WERI-Rb-1 (cell line): Measurements from ENCODE around the gene UST.

Source experiments
- DNase-seq: peaks from one replicate; pipeline ENCODE4 v3.0.0-alpha.2; 2020
- H3K27ac ChIP-seq: fragments of 250-450 bp; sonication (Bioruptor Pico); 2 replicates; pipeline ENCODE4 v1.5.1; 2020; ENCODE audit warnings: mild to moderate bottlenecking, moderate library complexity
- H3K27me3 ChIP-seq: fragments of 250-450 bp; sonication (Bioruptor Pico); 2 replicates; pipeline ENCODE4 v1.5.1; 2021; ENCODE audit warnings: mild to moderate bottlenecking, low read depth, moderate library complexity; ENCODE audit not compliant: insufficient read depth, severe bottlenecking
- H3K36me3 ChIP-seq: fragments of 250-450 bp; sonication (Bioruptor Pico); 2 replicates; pipeline ENCODE4 v1.5.1; 2020; ENCODE audit warnings: mild to moderate bottlenecking, moderate library complexity
- H3K4me3 ChIP-seq: 2 replicates; pipeline ENCODE4 v1.5.1; 2011; ENCODE audit warnings: low read depth, mild to moderate bottlenecking, control low read depth, low read length
- H3K9me3 ChIP-seq: fragments of 250-450 bp; sonication (Bioruptor Pico); 2 replicates; pipeline ENCODE4 v1.5.1; 2021; ENCODE audit warnings: mild to moderate bottlenecking, moderate library complexity; ENCODE audit not compliant: severe bottlenecking
- TF ChIP-seq, protein P1 (sequence below): IDR thresholded peaks from 2 replicates; pipeline ENCODE4 v1.5.1; 2011; ENCODE audit warnings: low read depth, mild to moderate bottlenecking, control low read depth, inconsistent platforms, low read length

The UST gene

GRCh38 chr6:149052350-149053106 lies 305.7 kb downstream of the UST start:
- TF ChIP-seq, protein P1, sequence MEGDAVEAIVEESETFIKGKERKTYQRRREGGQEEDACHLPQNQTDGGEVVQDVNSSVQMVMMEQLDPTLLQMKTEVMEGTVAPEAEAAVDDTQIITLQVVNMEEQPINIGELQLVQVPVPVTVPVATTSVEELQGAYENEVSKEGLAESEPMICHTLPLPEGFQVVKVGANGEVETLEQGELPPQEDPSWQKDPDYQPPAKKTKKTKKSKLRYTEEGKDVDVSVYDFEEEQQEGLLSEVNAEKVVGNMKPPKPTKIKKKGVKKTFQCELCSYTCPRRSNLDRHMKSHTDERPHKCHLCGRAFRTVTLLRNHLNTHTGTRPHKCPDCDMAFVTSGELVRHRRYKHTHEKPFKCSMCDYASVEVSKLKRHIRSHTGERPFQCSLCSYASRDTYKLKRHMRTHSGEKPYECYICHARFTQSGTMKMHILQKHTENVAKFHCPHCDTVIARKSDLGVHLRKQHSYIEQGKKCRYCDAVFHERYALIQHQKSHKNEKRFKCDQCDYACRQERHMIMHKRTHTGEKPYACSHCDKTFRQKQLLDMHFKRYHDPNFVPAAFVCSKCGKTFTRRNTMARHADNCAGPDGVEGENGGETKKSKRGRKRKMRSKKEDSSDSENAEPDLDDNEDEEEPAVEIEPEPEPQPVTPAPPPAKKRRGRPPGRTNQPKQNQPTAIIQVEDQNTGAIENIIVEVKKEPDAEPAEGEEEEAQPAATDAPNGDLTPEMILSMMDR, result no peak
- H3K4me3 ChIP-seq, result no peak overlapping the region
- H3K9me3 ChIP-seq, result no peaks in the 10 kb centered on the region
- H3K36me3 ChIP-seq, result no peaks in the 10 kb centered on the region
- no peak overlapping the region for H3K27ac ChIP-seq
- no peak for DNase-seq
- no peaks in the 10 kb centered on the region for H3K27me3 ChIP-seq

DNA sequence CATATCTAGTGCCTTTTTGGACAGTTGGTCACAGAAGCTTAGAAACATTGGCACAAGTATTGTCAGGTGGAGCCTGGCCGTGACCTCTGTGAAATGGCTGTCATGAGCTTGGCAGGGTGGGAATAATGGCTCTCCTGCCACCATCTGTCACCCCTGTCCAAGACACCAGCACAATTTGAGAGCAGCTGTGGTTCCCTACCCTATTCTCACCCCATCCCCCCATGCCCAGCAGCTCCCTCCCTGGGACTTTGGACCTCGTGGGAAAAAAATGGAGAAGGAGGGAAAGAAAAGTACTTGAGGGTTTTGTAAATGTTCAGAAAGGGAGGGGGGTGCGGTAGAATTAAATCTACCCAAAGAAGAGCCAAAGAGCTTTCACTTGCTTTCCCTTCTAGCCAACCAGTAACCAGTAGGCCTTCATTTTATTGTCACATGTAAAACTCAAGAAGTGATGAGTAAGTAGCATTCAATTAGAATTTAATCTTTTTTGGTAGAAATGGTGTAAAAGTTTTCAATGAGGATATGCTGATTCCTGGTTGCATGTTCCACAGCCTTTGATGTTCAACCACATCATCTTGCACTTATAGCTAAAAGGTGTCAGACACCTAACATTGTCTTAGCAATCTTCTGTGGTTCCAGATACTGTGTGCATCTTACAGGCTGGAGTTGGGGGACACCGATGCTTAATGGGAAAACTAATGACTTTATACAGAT lies 307.2 kb downstream of the UST start:
- H3K4me3 ChIP-seq, result no peak overlapping the region
- no peak overlapping the region for H3K27ac ChIP-seq
- peak; percentile 44 for DNase-seq
- TF ChIP-seq, protein P1, result no peak
- H3K27me3 ChIP-seq, result no peaks in the 10 kb centered on the region
- H3K9me3 ChIP-seq, result no peaks in the 10 kb centered on the region
- no peaks in the 10 kb centered on the region for H3K36me3 ChIP-seq

DNA sequence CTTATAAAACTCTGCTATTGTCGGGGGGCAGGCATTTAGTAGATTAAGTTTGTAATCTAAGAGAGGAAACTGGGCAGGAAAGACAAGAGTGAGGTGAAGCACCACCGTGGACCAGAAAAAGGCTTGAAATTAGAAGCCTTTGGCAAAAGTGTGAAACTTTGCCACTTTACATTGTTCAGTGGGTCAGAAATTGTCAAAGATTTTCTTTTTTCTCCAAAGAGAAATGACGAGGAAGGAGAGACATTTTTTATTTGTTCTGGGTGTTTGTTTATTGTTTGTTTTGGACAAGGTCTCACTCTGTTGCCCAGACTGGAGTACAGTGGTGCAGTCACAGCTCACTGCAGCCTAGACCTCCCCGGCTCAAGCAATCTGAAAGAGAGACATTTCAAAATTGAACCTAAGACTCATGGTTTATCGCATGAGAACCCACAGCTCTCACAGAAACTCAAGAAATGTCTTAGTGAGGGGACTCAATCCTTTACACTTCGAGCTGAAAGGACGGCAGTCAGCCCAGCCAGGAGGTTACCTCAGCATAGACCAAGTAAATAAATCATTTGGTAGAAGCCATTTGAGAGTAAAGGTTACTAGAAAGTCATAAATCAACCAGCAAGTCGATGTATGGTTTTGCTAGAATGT lies 307.8 kb downstream of the UST start:
- TF ChIP-seq, protein P1, result no peak
- Histone ChIP-seq H3K9me3 (no peaks in the 10 kb centered on the region), H3K27ac (no peak overlapping the region), H3K36me3 (no peaks in the 10 kb centered on the region), H3K4me3 (no peak overlapping the region), H3K27me3 (no peaks in the 10 kb centered on the region)
- DNase-seq, result no peak

- no peaks in the 10 kb centered on the region for H3K27me3 ChIP-seq
- no peaks in the 10 kb centered on the region for H3K9me3 ChIP-seq
- no peak for DNase-seq
- no peaks in the 10 kb centered on the region for H3K36me3 ChIP-seq
- TF ChIP-seq, protein P1, result no peak
- no peak overlapping the region for H3K4me3 ChIP-seq
- no peak overlapping the region for H3K27ac ChIP-seq
Measured at GRCh38 chr6:149055195-149055899, 308.5 kb downstream of the UST start.

GRCh38 chr6:149056777-149057463 lies 310.1 kb downstream of the UST start:
- Histone ChIP-seq H3K27me3 (no peaks in the 10 kb centered on the region), H3K9me3 (no peaks in the 10 kb centered on the region), H3K36me3 (no peaks in the 10 kb centered on the region), H3K4me3 (no peak overlapping the region), H3K27ac (no peak overlapping the region)
- no peak for DNase-seq
- TF ChIP-seq, protein P1, result no peak
